HEK293 (cell line): ENCODE data around the gene ZNF616.
A peak's percentile ranks its signal among the peaks of the same experiment; 100 is the strongest.

Experiments used
- CTCF ChIA-PET: fragments of 350-600 bp; formaldehyde crosslinking; extraction: SDS; loops from one replicate; lab custom pipeline; 2021; ENCODE audit warnings: antibody characterized with exemption; lab: Yijun Ruan, JAX
- POLR2A ChIA-PET: fragments of 300-600 bp; formaldehyde crosslinking; extraction: SDS; loops from one replicate; lab custom pipeline; 2020; ENCODE audit warnings: antibody characterized with exemption, inconsistent platforms; lab: Yijun Ruan, JAX
- H3K27ac ChIP-seq: fragments of 200-500 bp; sonication (Bioruptor generic); 2 replicates; pipeline ENCODE4 v1.5.1; 2014; ENCODE audit warnings: low read depth, low read length, control low read depth, inconsistent platforms; ENCODE audit errors: extremely low read depth
- H3K36me3 ChIP-seq, 2 experiments: fragments of 200-500 bp in 1 of 2; sonication (Bioruptor generic) in 1 of 2; 1 replicate in 1 of 2; 2 replicates in 1 of 2; pipeline ENCODE4 v1.5.1; 2014 to 2017; ENCODE audit warnings: inconsistent platforms in 2 of 2, low read length in 2 of 2; ENCODE audit not compliant: control insufficient read depth in 2 of 2, insufficient read depth in 1 of 2
- H3K4me1 ChIP-seq: fragments of 200-500 bp; sonication (Bioruptor generic); 2 replicates; pipeline ENCODE4 v1.5.1; 2014; ENCODE audit warnings: mild to moderate bottlenecking, low read length, inconsistent platforms; ENCODE audit not compliant: control insufficient read depth, insufficient read depth
- H3K4me3 ChIP-seq: 2 replicates; pipeline ENCODE4 v1.5.1; 2011; ENCODE audit warnings: low read depth, mild to moderate bottlenecking, control low read depth, low read length, moderate library complexity
- H3K9me3 ChIP-seq: fragments of 200-500 bp; sonication (Bioruptor generic); 2 replicates; pipeline ENCODE4 v1.5.1; 2014; ENCODE audit warnings: low read depth, low read length, inconsistent platforms; ENCODE audit not compliant: control insufficient read depth, insufficient read depth
- GLI2 ChIP-seq: fragments of 450-650 bp; formaldehyde crosslinking; IDR thresholded peaks from 2 replicates; pipeline ENCODE4; 2017; ENCODE audit warnings: missing biosample characterization, missing genetic modification characterization, low read depth, borderline replicate concordance
- PRDM1 ChIP-seq: fragments of 450-650 bp; formaldehyde crosslinking; IDR thresholded peaks from 2 replicates; pipeline ENCODE4; 2016; ENCODE audit warnings: missing biosample characterization, missing genetic modification characterization
- SP3 ChIP-seq: fragments of 450-650 bp; formaldehyde crosslinking; IDR thresholded peaks from 2 replicates; pipeline ENCODE4 v1.5.1; 2016; ENCODE audit warnings: missing biosample characterization, missing genetic modification characterization
- WT1 ChIP-seq: fragments of 450-650 bp; formaldehyde crosslinking; IDR thresholded peaks from 2 replicates; pipeline ENCODE4 v1.5.1; 2016; ENCODE audit warnings: missing biosample characterization, missing genetic modification characterization
- YY1 ChIP-seq: fragments of 450-650 bp; formaldehyde crosslinking; IDR thresholded peaks from 2 replicates; pipeline ENCODE4 v1.5.1; 2018; ENCODE audit warnings: missing biosample characterization, missing genetic modification characterization
- ZBTB8A ChIP-seq: fragments of 450-650 bp; formaldehyde crosslinking; IDR thresholded peaks from 2 replicates; pipeline ENCODE4 v1.5.1; 2016; ENCODE audit warnings: missing biosample characterization, missing genetic modification characterization
- ZEB2 ChIP-seq: fragments of 450-650 bp; formaldehyde crosslinking; IDR thresholded peaks from 2 replicates; pipeline ENCODE4 v1.5.1; 2016; ENCODE audit warnings: missing biosample characterization, missing genetic modification characterization
- ZFHX2 ChIP-seq: fragments of 450-650 bp; formaldehyde crosslinking; conservative IDR thresholded peaks from 2 replicates; pipeline ENCODE4 v1.5.1; 2016; ENCODE audit warnings: missing biosample characterization, missing genetic modification characterization
- ZNF112 ChIP-seq: fragments of 450-650 bp; formaldehyde crosslinking; IDR thresholded peaks from 2 replicates; pipeline ENCODE4 v1.5.0; 2017; ENCODE audit warnings: missing biosample characterization, missing genetic modification characterization
- ZNF155 ChIP-seq: fragments of 450-650 bp; formaldehyde crosslinking; IDR thresholded peaks from 2 replicates; pipeline ENCODE4 v1.5.1; 2016; ENCODE audit warnings: missing biosample characterization, missing genetic modification characterization
- ZNF202 ChIP-seq: fragments of 450-650 bp; formaldehyde crosslinking; IDR thresholded peaks from 2 replicates; pipeline ENCODE4 v1.5.1; 2016; ENCODE audit warnings: missing biosample characterization, missing genetic modification characterization, borderline replicate concordance
- ZNF211 ChIP-seq: fragments of 450-650 bp; formaldehyde crosslinking; IDR thresholded peaks from 2 replicates; pipeline ENCODE4 v1.5.1; 2016; ENCODE audit warnings: low read depth, missing biosample characterization, missing genetic modification characterization
- ZNF335 ChIP-seq: fragments of 450-650 bp; formaldehyde crosslinking; conservative IDR thresholded peaks from 2 replicates; pipeline ENCODE4 v1.5.1; 2016; ENCODE audit warnings: missing biosample characterization, missing genetic modification characterization
- ZNF341 ChIP-seq: fragments of 450-650 bp; formaldehyde crosslinking; IDR thresholded peaks from 2 replicates; pipeline ENCODE4; 2016; ENCODE audit warnings: low read depth, missing biosample characterization, missing genetic modification characterization
- ZNF366 ChIP-seq: fragments of 450-650 bp; formaldehyde crosslinking; conservative IDR thresholded peaks from 2 replicates; pipeline ENCODE4 v1.5.1; 2016; ENCODE audit warnings: missing biosample characterization, missing genetic modification characterization
- ZNF514 ChIP-seq: fragments of 450-650 bp; formaldehyde crosslinking; IDR thresholded peaks from 2 replicates; pipeline ENCODE4 v1.5.1; 2016; ENCODE audit warnings: missing biosample characterization, missing genetic modification characterization
- ZNF558 ChIP-seq: fragments of 450-650 bp; formaldehyde crosslinking; IDR thresholded peaks from 2 replicates; pipeline ENCODE4 v1.5.1; 2016; ENCODE audit warnings: missing biosample characterization, missing genetic modification characterization
- ZNF777 ChIP-seq: fragments of 450-650 bp; formaldehyde crosslinking; IDR thresholded peaks from 2 replicates; pipeline ENCODE4 v1.5.1; 2017; ENCODE audit warnings: missing biosample characterization, missing genetic modification characterization, borderline replicate concordance
- TF ChIP-seq, protein P1 (sequence below): fragments of 450-650 bp; formaldehyde crosslinking; IDR thresholded peaks from 2 replicates; pipeline ENCODE4 v1.5.1; 2016; ENCODE audit warnings: missing biosample characterization, missing genetic modification characterization
- TF ChIP-seq, protein P2 (sequence below): fragments of 450-650 bp; formaldehyde crosslinking; IDR thresholded peaks from 2 replicates; pipeline ENCODE4 v1.5.1; 2016; ENCODE audit warnings: missing biosample characterization, missing genetic modification characterization
- TF ChIP-seq, protein P3 (sequence below): fragments of 450-650 bp; formaldehyde crosslinking; optimal IDR thresholded peaks from 2 replicates; pipeline ENCODE3; 2016; ENCODE audit warnings: missing biosample characterization, mild to moderate bottlenecking, missing genetic modification characterization
- TF ChIP-seq, protein P4 (sequence below): fragments of 450-650 bp; formaldehyde crosslinking; IDR thresholded peaks from 2 replicates; pipeline ENCODE4 v1.5.1; 2016; ENCODE audit warnings: missing biosample characterization, missing genetic modification characterization

The ZNF616 gene

DNA sequence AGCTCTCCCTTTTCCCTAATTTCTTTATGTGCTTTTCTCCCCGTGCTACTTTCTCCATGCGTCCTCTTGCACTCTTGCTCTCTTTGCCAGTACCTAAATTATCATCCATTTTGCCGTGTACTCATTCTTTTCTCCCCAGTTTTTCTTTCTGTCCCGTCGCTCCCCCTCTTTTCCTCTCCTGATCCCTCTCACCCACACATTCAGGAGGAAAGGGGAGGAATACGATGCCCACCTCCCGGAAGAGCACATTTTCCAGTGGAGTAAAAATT, 821 bp downstream of the ZNF616 start (continued):
- TF ChIP-seq, protein P1, sequence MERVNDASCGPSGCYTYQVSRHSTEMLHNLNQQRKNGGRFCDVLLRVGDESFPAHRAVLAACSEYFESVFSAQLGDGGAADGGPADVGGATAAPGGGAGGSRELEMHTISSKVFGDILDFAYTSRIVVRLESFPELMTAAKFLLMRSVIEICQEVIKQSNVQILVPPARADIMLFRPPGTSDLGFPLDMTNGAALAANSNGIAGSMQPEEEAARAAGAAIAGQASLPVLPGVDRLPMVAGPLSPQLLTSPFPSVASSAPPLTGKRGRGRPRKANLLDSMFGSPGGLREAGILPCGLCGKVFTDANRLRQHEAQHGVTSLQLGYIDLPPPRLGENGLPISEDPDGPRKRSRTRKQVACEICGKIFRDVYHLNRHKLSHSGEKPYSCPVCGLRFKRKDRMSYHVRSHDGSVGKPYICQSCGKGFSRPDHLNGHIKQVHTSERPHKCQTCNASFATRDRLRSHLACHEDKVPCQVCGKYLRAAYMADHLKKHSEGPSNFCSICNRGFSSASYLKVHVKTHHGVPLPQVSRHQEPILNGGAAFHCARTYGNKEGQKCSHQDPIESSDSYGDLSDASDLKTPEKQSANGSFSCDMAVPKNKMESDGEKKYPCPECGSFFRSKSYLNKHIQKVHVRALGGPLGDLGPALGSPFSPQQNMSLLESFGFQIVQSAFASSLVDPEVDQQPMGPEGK (tag by site-specific recombination): no peak
- no peak for TF ChIP-seq WT1
- no peak for TF ChIP-seq GLI2 (tag by site-specific recombination)
- no peak for TF ChIP-seq ZNF211 (tag by site-specific recombination)
- no peak for TF ChIP-seq ZNF514 (tag by site-specific recombination)
- TF ChIP-seq ZNF155 (tag by site-specific recombination): no peak
- TF ChIP-seq ZFHX2 (tag by site-specific recombination): 0 out of 2 replicates have a peak, but pooled peaks have one; percentile 20
- no peak for TF ChIP-seq ZNF112 (tag by site-specific recombination)
- TF ChIP-seq YY1 (tag by site-specific recombination): no peak
- TF ChIP-seq ZEB2 (tag by site-specific recombination): no peak
- TF ChIP-seq ZBTB8A: no peak
- TF ChIP-seq ZNF202: no peak
- TF ChIP-seq, protein P2, sequence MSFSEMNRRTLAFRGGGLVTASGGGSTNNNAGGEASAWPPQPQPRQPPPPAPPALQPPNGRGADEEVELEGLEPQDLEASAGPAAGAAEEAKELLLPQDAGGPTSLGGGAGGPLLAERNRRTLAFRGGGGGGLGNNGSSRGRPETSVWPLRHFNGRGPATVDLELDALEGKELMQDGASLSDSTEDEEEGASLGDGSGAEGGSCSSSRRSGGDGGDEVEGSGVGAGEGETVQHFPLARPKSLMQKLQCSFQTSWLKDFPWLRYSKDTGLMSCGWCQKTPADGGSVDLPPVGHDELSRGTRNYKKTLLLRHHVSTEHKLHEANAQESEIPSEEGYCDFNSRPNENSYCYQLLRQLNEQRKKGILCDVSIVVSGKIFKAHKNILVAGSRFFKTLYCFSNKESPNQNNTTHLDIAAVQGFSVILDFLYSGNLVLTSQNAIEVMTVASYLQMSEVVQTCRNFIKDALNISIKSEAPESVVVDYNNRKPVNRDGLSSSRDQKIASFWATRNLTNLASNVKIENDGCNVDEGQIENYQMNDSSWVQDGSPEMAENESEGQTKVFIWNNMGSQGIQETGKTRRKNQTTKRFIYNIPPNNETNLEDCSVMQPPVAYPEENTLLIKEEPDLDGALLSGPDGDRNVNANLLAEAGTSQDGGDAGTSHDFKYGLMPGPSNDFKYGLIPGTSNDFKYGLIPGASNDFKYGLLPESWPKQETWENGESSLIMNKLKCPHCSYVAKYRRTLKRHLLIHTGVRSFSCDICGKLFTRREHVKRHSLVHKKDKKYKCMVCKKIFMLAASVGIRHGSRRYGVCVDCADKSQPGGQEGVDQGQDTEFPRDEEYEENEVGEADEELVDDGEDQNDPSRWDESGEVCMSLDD (tag by site-specific recombination): 0 out of 2 replicates have a peak, but pooled peaks have one; percentile 15
- peak; percentile 97 for TF ChIP-seq ZNF335 (tag by site-specific recombination)
- peak; percentile 70 for TF ChIP-seq ZNF366 (tag by site-specific recombination)
- TF ChIP-seq ZNF777 (tag by site-specific recombination): 0 out of 2 replicates have a peak, but pooled peaks have one; percentile 2
- TF ChIP-seq, protein P3, sequence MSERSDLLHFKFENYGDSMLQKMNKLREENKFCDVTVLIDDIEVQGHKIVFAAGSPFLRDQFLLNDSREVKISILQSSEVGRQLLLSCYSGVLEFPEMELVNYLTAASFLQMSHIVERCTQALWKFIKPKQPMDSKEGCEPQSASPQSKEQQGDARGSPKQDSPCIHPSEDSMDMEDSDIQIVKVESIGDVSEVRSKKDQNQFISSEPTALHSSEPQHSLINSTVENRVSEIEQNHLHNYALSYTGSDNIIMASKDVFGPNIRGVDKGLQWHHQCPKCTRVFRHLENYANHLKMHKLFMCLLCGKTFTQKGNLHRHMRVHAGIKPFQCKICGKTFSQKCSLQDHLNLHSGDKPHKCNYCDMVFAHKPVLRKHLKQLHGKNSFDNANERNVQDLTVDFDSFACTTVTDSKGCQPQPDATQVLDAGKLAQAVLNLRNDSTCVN (tag by site-specific recombination): no peak
- peak; percentile 72 for TF ChIP-seq ZNF341 (tag by site-specific recombination)

DNA sequence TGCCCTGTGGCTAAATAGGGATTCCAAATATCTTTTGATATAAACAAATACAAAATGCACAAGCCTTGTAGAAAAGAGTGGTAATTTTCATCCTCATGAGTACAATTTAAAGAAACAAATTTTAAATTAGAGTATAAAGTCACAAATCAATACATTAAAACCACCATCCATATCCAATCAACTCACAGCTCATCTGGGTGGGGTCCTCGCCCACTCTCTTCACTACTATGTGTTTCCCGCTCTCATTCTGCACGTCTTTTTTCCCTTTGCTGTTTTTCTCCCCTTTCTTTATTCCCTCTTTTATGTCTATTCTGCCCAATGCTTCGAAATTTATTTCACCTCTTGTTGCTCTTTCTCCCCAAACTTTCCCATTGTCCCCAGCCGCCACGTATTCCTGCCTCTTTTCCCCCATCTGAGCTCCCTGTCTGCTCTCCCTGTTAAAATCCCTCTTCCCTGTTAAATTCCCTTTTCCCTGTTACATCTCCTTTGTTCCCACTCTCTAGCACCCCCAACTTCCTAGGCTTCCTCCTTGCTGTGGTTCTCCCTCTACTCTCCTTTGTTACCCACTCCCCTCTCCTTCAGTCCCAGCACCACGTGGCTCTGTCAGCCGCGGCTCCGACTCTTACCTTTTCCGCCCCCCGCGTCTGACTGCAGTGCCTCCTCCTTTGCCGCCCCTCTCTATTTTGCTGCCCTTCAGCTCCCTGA, 1.3 kb downstream of the ZNF616 start:
- Histone ChIP-seq H3K36me3 (peaks cover 0 to 13% of the 10 kb centered on the region in 2 experiments; a peak in 2 of 3 replicates), H3K9me3 (peaks cover 8% of the 10 kb centered on the region), H3K27ac (peak overlapping the region; percentile 73; the same call in 1 of the 2 replicates), H3K4me3 (peak overlapping the region; percentile 57), H3K4me1 (no peaks in the 10 kb centered on the region)
- POLR2A ChIA-PET: interaction anchor here (0.6 to 1.2 kb wide), 3 partner anchors 25 to 71 kb away, joined by 3 read pairs; partner anchors contain the start of gene PPP2R1A
- CTCF ChIA-PET: interaction anchor here (0.6 to 1.4 kb wide), 11 partner anchors 30 to 1371 kb away, joined by 3 to 13 read pairs (median 3); no protein-coding TSS in a partner anchor
- TF ChIP-seq, protein P4, sequence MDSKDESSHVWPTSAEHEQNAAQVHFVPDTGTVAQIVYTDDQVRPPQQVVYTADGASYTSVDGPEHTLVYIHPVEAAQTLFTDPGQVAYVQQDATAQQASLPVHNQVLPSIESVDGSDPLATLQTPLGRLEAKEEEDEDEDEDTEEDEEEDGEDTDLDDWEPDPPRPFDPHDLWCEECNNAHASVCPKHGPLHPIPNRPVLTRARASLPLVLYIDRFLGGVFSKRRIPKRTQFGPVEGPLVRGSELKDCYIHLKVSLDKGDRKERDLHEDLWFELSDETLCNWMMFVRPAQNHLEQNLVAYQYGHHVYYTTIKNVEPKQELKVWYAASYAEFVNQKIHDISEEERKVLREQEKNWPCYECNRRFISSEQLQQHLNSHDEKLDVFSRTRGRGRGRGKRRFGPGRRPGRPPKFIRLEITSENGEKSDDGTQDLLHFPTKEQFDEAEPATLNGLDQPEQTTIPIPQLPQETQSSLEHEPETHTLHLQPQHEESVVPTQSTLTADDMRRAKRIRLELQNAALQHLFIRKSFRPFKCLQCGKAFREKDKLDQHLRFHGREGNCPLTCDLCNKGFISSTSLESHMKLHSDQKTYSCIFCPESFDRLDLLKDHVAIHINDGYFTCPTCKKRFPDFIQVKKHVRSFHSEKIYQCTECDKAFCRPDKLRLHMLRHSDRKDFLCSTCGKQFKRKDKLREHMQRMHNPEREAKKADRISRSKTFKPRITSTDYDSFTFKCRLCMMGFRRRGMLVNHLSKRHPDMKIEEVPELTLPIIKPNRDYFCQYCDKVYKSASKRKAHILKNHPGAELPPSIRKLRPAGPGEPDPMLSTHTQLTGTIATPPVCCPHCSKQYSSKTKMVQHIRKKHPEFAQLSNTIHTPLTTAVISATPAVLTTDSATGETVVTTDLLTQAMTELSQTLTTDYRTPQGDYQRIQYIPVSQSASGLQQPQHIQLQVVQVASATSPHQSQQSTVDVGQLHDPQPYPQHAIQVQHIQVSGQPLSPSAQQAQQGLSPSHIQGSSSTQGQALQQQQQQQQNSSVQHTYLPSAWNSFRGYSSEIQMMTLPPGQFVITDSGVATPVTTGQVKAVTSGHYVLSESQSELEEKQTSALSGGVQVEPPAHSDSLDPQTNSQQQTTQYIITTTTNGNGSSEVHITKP (tag by site-specific recombination): peak; percentile 67
- 0 out of 2 replicates have a peak, but pooled peaks have one; percentile 16 for TF ChIP-seq SP3 (tag by site-specific recombination)
- peak; percentile 98 for TF ChIP-seq PRDM1 (tag by site-specific recombination)
- TF ChIP-seq, protein P2 (tag by site-specific recombination): peak; percentile 71; the same call in 1 of the 2 replicates
- no peak for TF ChIP-seq ZNF558 (tag by site-specific recombination)
